ENCODE data around the gene RSU1. TPM values are rescaled to one million over a fixed set of nuclear protein-coding genes. Genes with fewer than 3 reads are reported as not detected.

Gene RSU1
- total and polyA plus RNA-seq, 2 donors (not counting 3 experiments of a cell fraction or from before 2014, with no cell fraction given) = 80.2 to 104 TPM

- dilution Hi-C loops (cut with MboI; ENCODE audit: extremely low pct_ligation_motif_present, low sequenced_read_pairs) = no loop called here
- BruUV-seq (replicated peaks) = no TSS peak
- H3K4me1 ChIP-seq (ENCODE audit: control insufficient read depth, extremely low read depth, insufficient read depth, low read length) = peaks cover 15% of the 10 kb centered on the region
These were observed 173.1 kb downstream of the RSU1 start for GRCh38 chr10:16644146-16644545.

GRCh38 chr10:16643502-16643901, 173.7 kb downstream of the RSU1 start:
- no peak overlapping the region for H3K9ac ChIP-seq (replicated peaks; ENCODE audit: extremely low read depth, insufficient read depth, low read length)
- CTCF ChIA-PET = no interaction called here

More at GRCh38 chr10:16644146-16644545, 173.1 kb downstream of the RSU1 start:
- Histone ChIP-seq H3K27me3 (ENCODE audit: control insufficient read depth in 2 of 2, insufficient read depth in 2 of 2, low read length in 2 of 2) (no peaks in the 10 kb centered on the region), H2AFZ (ENCODE audit: low read depth, low read length) (peak overlapping the region; percentile 7), H3K9me1 (replicated peaks; ENCODE audit: control insufficient read depth, extremely low read depth, insufficient read depth, low read length) (no peaks in the 10 kb centered on the region), H3K9ac (replicated peaks; ENCODE audit: extremely low read depth, insufficient read depth, low read length) (no peak overlapping the region), H3K4me3 (replicated peaks in 1 of 3; ENCODE audit: insufficient read depth in 1 of 3, low read depth in 1 of 3, low read length in 3 of 3) (no peak overlapping the region), H3K36me3 (ENCODE audit: control insufficient read depth in 2 of 2, extremely low read depth in 1 of 2, insufficient read depth in 2 of 2, low read length in 2 of 2) (no peaks in the 10 kb centered on the region), H4K20me1 (replicated peaks; ENCODE audit: control insufficient read depth, extremely low read depth, insufficient read depth, low read length) (no peaks in the 10 kb centered on the region), H3K27ac (ENCODE audit: insufficient read depth, low read depth, low read length) (peak overlapping the region; percentile 21), H3K4me2 (ENCODE audit: insufficient read depth, low read length) (peak overlapping the region; percentile 51), H3K9me3 (replicated peaks; ENCODE audit: control insufficient read depth, insufficient read depth, low read length) (no peaks in the 10 kb centered on the region), H3K79me2 (ENCODE audit: control insufficient read depth, insufficient read depth, low read length) (no peaks in the 10 kb centered on the region)
- TF ChIP-seq MYC (IDR thresholded peaks at IDR 0.05; ENCODE audit: low read depth, low read length) (no peak), FOS (IDR thresholded peaks at IDR 0.05; ENCODE audit: borderline replicate concordance, insufficient read depth, low read length) (peak; percentile 86), GATA2 (IDR thresholded peaks at IDR 0.05; ENCODE audit: insufficient read depth, insufficient read length, low read depth, low read length) (no peak), JUN (IDR thresholded peaks at IDR 0.05; ENCODE audit: borderline replicate concordance, insufficient read depth, insufficient read length, low read depth) (peak; percentile 80), EZH2 (IDR thresholded peaks at IDR 0.05; ENCODE audit: borderline replicate concordance, low read depth, low read length, severe bottlenecking) (no peak), POLR2AphosphoS5 (IDR thresholded peaks at IDR 0.05; ENCODE audit: insufficient read depth, low read depth, low read length) (no peak)
- ChIA-PET POLR2A (no interaction called here), CTCF (no interaction called here)
- peak; percentile 77 for DNase-seq (ENCODE audit: low read depth, low spot score)
- intact Hi-C loops (cut with micrococcal nuclease) = loop anchor here (1.0 to 10.0 kb wide), 2 partner anchors 26 to 131 kb away; no protein-coding TSS in a partner anchor
- peak; percentile 71 for FAIRE-seq

More at GRCh38 chr10:16643502-16643901, 173.7 kb downstream of the RSU1 start:
- H4K20me1 ChIP-seq (replicated peaks; ENCODE audit: control insufficient read depth, extremely low read depth, insufficient read depth, low read length) = no peaks in the 10 kb centered on the region
- dilution Hi-C loops (cut with MboI; ENCODE audit: extremely low pct_ligation_motif_present, low sequenced_read_pairs) (no loop called here), intact Hi-C loops (cut with micrococcal nuclease) (loop anchor here (10.0 kb wide), 1 partner anchor 131 kb away; no protein-coding TSS in a partner anchor)
- H3K4me2 ChIP-seq (ENCODE audit: insufficient read depth, low read length) = no peak overlapping the region
- no peak overlapping the region for H3K4me3 ChIP-seq (replicated peaks in 1 of 3; ENCODE audit: insufficient read depth in 1 of 3, low read depth in 1 of 3, low read length in 3 of 3)
- no TSS peak for BruUV-seq (replicated peaks)
- peaks cover 15% of the 10 kb centered on the region for H3K4me1 ChIP-seq (ENCODE audit: control insufficient read depth, extremely low read depth, insufficient read depth, low read length)
- no peaks in the 10 kb centered on the region for H3K36me3 ChIP-seq (ENCODE audit: control insufficient read depth in 2 of 2, extremely low read depth in 1 of 2, insufficient read depth in 2 of 2, low read length in 2 of 2)
- POLR2A ChIA-PET = no interaction called here
- TF ChIP-seq POLR2AphosphoS5 (IDR thresholded peaks at IDR 0.05; ENCODE audit: insufficient read depth, low read depth, low read length) (no peak), POLR2A (IDR thresholded peaks at IDR 0.05; ENCODE audit: low read depth, low read length) (no peak), JUN (IDR thresholded peaks at IDR 0.05; ENCODE audit: borderline replicate concordance, insufficient read depth, insufficient read length, low read depth) (no peak), CTCF (IDR thresholded peaks at IDR 0.05; ENCODE audit: extremely low read depth in 1 of 2, insufficient read depth in 1 of 2, low read depth in 1 of 2, low read length in 2 of 2) (no peak), MYC (IDR thresholded peaks at IDR 0.05; ENCODE audit: low read depth, low read length) (no peak), FOS (IDR thresholded peaks at IDR 0.05; ENCODE audit: borderline replicate concordance, insufficient read depth, low read length) (no peak), MAX (IDR thresholded peaks at IDR 0.05; ENCODE audit: insufficient read depth, insufficient read length) (no peak), GATA2 (IDR thresholded peaks at IDR 0.05; ENCODE audit: insufficient read depth, insufficient read length, low read depth, low read length) (no peak)
- FAIRE-seq (no peak), DNase-seq (ENCODE audit: low read depth, low spot score) (no peak)
- H3K9me3 ChIP-seq (replicated peaks; ENCODE audit: control insufficient read depth, insufficient read depth, low read length) = no peaks in the 10 kb centered on the region
- no peaks in the 10 kb centered on the region for H3K9me1 ChIP-seq (replicated peaks; ENCODE audit: control insufficient read depth, extremely low read depth, insufficient read depth, low read length)
- no peaks in the 10 kb centered on the region for H3K27me3 ChIP-seq (ENCODE audit: control insufficient read depth in 2 of 2, insufficient read depth in 2 of 2, low read length in 2 of 2)
- no peak overlapping the region for H3K27ac ChIP-seq (ENCODE audit: insufficient read depth, low read depth, low read length)
- no peak overlapping the region for H2AFZ ChIP-seq (ENCODE audit: low read depth, low read length)
- no peaks in the 10 kb centered on the region for H3K79me2 ChIP-seq (ENCODE audit: control insufficient read depth, insufficient read depth, low read length)
